ENCODE measurements around the gene TNPO2.
"Not testable (repeated sequence)": the region's sequence is repeated elsewhere in the genome, so short reads cannot be mapped to it uniquely, and the experiment has no call there.

Gene TNPO2

GRCh38 chr19:12706332-12706718, 17.4 kb downstream of the TNPO2 start:
- no peak for TF ChIP-seq CTCF (IDR thresholded peaks at IDR 0.05; ENCODE audit: insufficient read depth, low read length, missing control alignments)
- no peak overlapping the region for H3K4me3 ChIP-seq (ENCODE audit: low read depth, low read length)
- DNase-seq (ENCODE audit: low read depth, low spot score) = no peak
- CTCF ChIA-PET = interaction anchor here (1.1 to 1.2 kb wide), 2 partner anchors 8 to 9 kb away, joined by 3 read pairs; no protein-coding TSS in a partner anchor
- POLR2A ChIA-PET = no interaction called here

GRCh38 chr19:12705654-12706331, 17.9 kb downstream of the TNPO2 start:
- DNase-seq (ENCODE audit: low read depth, low spot score) = no peak
- ChIA-PET CTCF (interaction anchor here (1.1 to 1.2 kb wide), 2 partner anchors 8 to 10 kb away, joined by 3 read pairs; no protein-coding TSS in a partner anchor), POLR2A (no interaction called here)
- no peak overlapping the region for H3K4me3 ChIP-seq (ENCODE audit: low read depth, low read length)
- TF ChIP-seq CTCF (IDR thresholded peaks at IDR 0.05; ENCODE audit: insufficient read depth, low read length, missing control alignments) = no peak

- ChIA-PET POLR2A (no interaction called here), CTCF (interaction anchor here (1.2 to 1.4 kb wide), 2 partner anchors 9 to 10 kb away, joined by 3 to 4 read pairs; no protein-coding TSS in a partner anchor)
- no peak for TF ChIP-seq CTCF (IDR thresholded peaks at IDR 0.05; ENCODE audit: insufficient read depth, low read length, missing control alignments)
- DNase-seq (ENCODE audit: low read depth, low spot score) = no peak
- no peak overlapping the region for H3K4me3 ChIP-seq (ENCODE audit: low read depth, low read length)
These were observed 18.6 kb downstream of the TNPO2 start for GRCh38 chr19:12705169-12705568.

GRCh38 chr19:12703046-12703445, 20.7 kb downstream of the TNPO2 start:
- ChIA-PET CTCF (interaction anchor here (1.1 kb wide), 1 partner anchor 74 kb away, joined by 3 read pairs; no protein-coding TSS in a partner anchor), POLR2A (no interaction called here)
- no peak overlapping the region for H3K4me3 ChIP-seq (ENCODE audit: low read depth, low read length)
- TF ChIP-seq CTCF (IDR thresholded peaks at IDR 0.05; ENCODE audit: insufficient read depth, low read length, missing control alignments) = no peak
- DNase-seq (ENCODE audit: low read depth, low spot score) = no peak

- no peak for TF ChIP-seq CTCF (IDR thresholded peaks at IDR 0.05; ENCODE audit: insufficient read depth, low read length, missing control alignments)
- no peak overlapping the region for H3K4me3 ChIP-seq (ENCODE audit: low read depth, low read length)
- ChIA-PET CTCF (no interaction called here), POLR2A (interaction anchor here (0.7 kb wide), 1 partner anchor 19 kb away, joined by 4 read pairs; no protein-coding TSS in a partner anchor)
- DNase-seq (ENCODE audit: low read depth, low spot score) = no peak
These were observed 22.0 kb downstream of the TNPO2 start for GRCh38 chr19:12701596-12702282.

- H3K4me3 ChIP-seq (ENCODE audit: low read depth, low read length) = no peak overlapping the region
- POLR2A ChIA-PET = no interaction called here
- TF ChIP-seq CTCF (IDR thresholded peaks at IDR 0.05; ENCODE audit: insufficient read depth, low read length, missing control alignments) = no peak
- DNase-seq (ENCODE audit: low read depth, low spot score) = no peak
- CTCF ChIA-PET = interaction anchor here (0.6 to 4.1 kb wide), 5 partner anchors 10 to 636 kb away, joined by 3 to 12 read pairs (median 5); no protein-coding TSS in a partner anchor
These were observed 25.6 kb downstream of the TNPO2 start for GRCh38 chr19:12698138-12698537.

GRCh38 chr19:12697425-12697824, 26.3 kb downstream of the TNPO2 start:
- POLR2A ChIA-PET = interaction anchor here (1.3 to 2.0 kb wide), 4 partner anchors 12 to 151 kb away, joined by 3 to 8 read pairs (median 4); partner anchors contain the start of genes JUNB and TRIR
- CTCF ChIA-PET = interaction anchor here (0.6 to 4.1 kb wide), 9 partner anchors 14 to 635 kb away, joined by 3 to 17 read pairs (median 6); no protein-coding TSS in a partner anchor
- H3K4me3 ChIP-seq (ENCODE audit: low read depth, low read length); DNase-seq (ENCODE audit: low read depth, low spot score): not testable (repeated sequence)
